ENCODE data around the gene TNFAIP8L3.
"Not testable (repeated sequence)": the region's sequence is repeated elsewhere in the genome, so short reads cannot be mapped to it uniquely, and the experiment has no call there.

Gene TNFAIP8L3

GRCh38 chr15:51051776-51052175, 42.9 kb downstream of the TNFAIP8L3 start:
- DNase-seq: no peak

GRCh38 chr15:51049081-51049480, 45.6 kb downstream of the TNFAIP8L3 start:
- DNase-seq: no peak

DNA sequence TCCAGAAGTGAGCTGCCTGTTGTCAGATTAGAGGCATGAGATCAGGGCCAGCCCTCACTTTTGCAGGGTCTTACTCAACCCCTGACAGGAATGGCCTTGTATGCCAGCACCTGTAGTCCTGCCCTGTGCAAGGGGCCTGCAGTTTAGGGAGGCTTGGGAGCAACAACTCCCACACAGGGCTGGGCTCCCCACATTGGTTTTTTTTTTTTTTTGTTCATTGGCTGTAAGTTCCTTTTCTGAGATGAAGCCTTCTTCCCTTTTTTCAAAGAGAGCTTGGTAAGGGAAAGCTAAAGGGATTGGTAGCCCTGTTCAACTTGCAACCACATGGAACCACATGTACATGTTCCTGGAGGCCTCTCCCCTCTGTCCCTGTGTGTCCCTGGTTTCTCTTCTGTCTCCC, 46.4 kb downstream of the TNFAIP8L3 start:
- no peak for DNase-seq

GRCh38 chr15:51046799-51047449, 47.8 kb downstream of the TNFAIP8L3 start:
- no peak for DNase-seq

- no peak for DNase-seq
Measured at GRCh38 chr15:51046016-51046415, 48.7 kb downstream of the TNFAIP8L3 start.

DNA sequence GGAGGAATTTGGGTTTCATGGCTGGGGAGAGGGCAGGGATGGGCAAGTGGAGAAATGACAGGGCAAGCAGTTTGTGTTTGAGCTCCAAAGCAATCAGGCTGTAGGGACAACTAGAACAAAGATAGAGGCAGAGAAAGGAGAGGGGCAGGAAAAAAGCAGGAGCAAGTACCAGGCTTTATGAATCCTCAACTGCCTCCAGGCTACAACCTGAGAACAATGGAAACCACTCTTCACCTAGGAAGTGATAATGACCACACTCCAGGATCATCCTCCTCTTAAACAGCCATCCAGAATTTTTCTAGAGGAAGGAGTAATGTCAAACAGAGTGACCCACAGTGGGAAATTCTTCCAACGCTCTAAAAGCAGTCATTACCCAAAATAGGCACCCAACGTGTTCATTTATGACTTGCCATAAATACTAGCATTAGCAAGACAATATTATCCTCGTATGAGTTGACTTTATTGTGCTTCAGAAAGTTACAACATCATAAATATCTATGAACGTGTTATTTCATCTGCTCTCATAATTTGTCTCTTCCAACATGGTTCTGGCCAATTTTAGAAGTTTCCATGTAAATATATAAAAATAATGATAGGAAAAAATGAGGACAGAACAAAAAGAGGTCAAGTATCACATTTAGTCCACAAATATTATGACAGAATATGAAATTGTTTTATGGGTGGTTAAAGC, 50.5 kb downstream of the TNFAIP8L3 start:
- DNase-seq: no peak

- no peak for DNase-seq
Measured at GRCh38 chr15:51038974-51039319, 55.8 kb downstream of the TNFAIP8L3 start.

DNA sequence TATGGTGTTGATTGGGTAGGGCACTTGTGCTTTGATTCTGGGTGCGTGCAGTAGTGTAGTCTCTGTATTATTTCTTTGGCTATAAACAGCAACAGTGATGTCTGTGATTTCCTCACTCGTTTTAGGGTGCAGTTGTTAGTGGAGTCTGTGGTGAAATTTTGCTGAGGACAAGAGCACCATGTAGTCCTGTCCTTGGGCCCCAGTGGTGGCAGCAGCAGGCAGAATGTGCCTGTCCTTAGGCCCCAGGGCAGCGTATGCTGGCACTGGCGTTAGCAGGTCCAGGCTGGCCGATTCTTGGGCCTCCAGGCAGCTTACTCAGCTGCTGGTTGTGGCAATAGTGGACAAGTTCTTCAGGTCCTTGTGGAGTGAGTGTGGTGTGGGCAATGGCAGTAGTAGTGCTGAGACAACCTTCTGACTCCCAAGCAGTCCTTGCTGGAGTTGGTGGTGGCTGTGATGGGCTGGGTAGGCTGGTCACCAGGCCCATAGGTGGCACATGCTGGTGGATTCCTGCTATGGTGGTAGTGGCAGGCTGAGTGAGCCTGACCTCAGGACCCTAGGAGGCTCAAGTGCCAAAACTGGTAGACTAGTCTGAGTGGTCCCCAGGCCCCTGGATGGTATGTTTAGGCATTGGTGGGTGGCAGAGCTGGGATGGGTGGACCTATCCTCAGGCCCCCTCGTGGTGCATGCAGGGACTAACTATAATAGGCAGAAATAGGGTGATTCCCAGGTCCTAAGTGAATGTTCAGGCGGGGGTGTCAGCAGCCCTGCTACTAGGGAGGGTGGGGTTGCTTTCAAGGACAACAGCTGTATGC, 56.3 kb downstream of the TNFAIP8L3 start:
- DNase-seq: no peak

- not testable (repeated sequence) for DNase-seq
Measured at GRCh38 chr15:51037474-51037873, 57.2 kb downstream of the TNFAIP8L3 start.

GRCh38 chr15:51030649-51031316, 63.9 kb downstream of the TNFAIP8L3 start:
- no peak for DNase-seq

GRCh38 chr15:51025454-51025846, 69.3 kb downstream of the TNFAIP8L3 start:
- no peak for DNase-seq

GRCh38 chr15:51024735-51025453, 69.8 kb downstream of the TNFAIP8L3 start:
- DNase-seq: no peak

DNA sequence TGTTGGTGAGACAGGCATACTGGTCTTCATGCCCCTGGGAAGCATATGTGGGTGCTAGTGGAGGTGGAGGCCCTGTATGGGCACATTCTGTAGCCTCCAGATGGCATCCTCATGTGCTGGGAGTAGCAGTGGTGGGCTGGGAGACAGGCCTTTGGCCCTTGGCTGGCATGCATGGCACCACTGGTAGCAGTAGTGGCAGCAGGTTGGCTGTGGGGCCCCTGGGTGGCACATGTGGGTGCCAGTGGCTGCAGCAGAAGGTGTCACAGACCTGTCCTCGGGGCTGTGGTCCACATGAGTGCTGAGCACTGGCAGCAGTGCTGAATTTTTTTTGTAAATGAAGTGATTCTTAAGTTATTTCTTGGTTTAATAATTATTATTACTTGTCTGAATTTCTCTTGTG, 71.2 kb downstream of the TNFAIP8L3 start:
- no peak for DNase-seq

GRCh38 chr15:51022206-51022605, 72.5 kb downstream of the TNFAIP8L3 start:
- no peak for DNase-seq

GRCh38 chr15:51016615-51017014, 78.1 kb downstream of the TNFAIP8L3 start:
- DNase-seq: no peak

DNA sequence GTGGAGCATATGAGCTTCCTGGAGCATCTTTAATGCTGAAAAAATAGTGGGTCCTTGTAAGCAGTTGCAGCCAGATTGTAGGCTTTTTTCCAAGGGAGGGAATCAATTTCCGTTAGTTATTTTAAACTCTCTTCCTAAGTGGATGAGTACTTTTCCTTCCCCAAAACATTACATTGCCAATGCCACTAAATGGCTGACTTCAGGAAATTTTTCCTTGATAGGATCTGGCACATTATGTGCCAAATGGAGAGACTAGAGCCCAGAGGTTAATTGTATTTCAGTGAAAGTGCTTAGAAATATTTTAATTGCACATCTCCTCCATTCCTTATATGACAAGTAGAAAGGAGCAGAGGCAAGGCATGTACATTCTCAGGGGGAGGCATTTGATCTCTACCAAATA, 83.5 kb downstream of the TNFAIP8L3 start:
- DNase-seq: no peak

- DNase-seq: no peak
Measured at GRCh38 chr15:51007131-51007666, 87.5 kb downstream of the TNFAIP8L3 start.

All from T-helper 1 cell (primary cell).